HG02588 (cell line): ENCODE measurements around the gene RASL11A.
"Not testable (repeated sequence)": the region's sequence is repeated elsewhere in the genome, so short reads cannot be mapped to it uniquely, and the experiment has no call there.

Source experiments
- ATAC-seq: cut with Tn5 transposase; IDR thresholded peaks from one replicate; pipeline ENCODE4 v1.9.1; 2021; ENCODE audit warnings: mild to moderate bottlenecking, moderate library complexity; ENCODE audit not compliant: unreplicated experiment

The RASL11A gene

DNA sequence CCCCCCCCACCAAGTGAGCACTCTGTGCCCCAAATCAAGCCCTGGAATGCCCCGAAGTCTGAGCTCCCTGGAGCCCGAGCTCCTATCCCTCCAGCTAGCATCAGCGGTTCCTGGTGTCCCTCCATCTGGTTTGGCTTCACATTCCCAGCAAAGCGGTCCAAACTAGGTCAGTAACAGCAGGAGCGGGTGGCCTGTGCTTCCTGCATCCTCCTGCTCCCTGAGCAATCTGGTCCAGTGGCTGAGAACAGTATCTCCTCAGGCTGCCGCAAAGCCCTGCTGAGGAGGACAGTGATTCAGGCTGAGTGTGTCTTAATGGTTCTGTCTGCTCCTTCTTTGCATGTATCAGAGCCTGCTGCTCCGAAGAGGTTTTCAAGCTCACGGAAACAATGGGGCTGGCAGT is 25.9 kb downstream of the RASL11A start:
- no peak for ATAC-seq

DNA sequence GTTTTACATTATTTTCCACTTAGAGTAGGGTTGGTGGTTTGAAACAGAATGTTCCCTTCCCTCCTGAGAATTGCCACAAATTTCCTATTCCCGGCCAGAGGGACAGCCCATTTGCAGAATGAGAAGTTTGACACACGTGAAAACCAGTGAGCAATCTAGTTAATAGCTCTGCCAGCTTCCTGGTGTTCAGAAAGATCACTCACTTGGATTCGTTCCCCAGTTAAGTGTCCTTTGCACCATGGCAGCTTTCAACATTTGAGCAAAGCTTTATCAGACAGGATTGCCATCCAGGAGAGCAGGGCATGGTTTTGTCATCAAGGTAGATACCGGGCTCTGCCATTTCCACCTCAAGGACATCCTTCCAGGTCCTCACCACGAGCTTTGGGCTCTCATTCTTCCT is 28.2 kb downstream of the RASL11A start:
- no peak for ATAC-seq

DNA sequence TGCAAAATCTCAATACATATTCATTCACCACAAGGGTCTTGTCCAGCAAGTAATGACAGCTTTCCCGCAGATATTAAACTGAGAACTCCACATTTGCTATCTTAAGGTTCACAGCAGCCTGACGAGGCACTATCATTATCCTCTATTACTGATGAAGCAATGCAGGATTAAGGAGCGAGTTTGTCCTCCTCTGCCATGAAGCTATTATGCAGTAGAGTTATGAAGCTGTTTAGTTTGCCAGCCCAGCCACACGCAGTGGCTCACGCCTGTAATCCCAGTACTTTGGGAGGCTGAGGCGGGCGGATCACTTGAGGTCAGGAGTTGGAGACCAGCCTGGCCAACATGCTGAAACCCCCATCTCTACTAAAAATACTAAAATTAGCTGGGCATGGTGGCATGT is 29.8 kb downstream of the RASL11A start:
- ATAC-seq = not testable (repeated sequence)

DNA sequence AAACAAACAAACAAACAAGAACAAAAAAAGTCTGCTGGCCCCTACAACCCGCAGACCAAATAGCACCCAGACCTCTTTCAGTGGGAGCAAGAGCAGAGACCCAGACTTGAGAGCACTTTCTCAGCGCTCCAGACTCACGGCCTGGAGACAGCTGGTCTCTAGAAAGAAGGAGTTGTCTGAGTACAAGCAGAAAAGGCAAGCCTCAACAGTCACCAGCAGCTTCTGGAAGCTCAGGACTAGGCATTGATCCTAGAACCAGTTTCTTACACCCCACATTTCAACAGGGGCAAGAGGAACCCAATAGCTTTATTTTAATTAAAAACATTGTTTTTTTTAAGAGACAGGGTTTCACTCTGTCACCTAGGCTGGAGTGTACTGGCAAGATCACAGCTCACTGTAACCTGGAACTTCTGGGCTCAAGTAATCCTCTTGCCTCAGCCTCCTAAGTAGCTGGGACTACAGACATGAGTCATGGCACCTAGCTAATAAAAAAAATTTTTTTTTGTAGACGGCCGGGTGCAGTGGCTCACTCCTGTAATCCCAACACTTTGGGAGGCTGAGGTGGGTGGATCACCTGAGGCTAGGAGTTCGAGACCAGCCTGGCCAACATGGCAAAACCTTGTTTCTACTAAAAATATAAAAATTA is 30.4 kb downstream of the RASL11A start:
- no peak for ATAC-seq

DNA sequence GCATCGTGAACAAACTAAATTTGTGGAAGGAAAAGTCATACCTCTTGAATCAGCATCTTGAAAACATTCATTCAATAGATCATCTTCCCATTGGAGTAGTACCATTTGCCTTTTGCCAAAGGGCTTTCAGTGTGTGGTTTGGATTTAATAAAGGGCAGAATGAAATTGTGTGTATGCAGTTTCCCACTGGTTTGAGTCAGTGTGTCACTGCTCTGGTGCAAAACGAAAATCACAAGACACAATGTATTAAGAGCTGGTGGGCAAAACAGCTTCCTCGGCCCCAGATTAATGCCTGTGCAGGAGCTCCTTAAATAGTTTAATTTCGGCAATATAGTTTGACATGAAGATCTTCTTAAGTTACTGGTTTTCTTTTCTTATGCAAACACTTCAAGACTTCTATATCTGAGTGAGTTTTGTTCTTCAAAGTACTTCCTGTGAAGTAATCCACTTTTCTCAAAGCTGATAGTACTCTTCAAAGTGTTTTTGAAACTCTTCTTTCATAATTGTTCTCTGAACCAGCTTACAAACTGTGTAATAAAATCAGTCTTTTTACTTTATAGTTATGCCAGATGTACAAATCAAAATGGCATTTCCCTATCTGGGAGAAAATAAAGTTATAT is 32.1 kb downstream of the RASL11A start:
- ATAC-seq = no peak

DNA sequence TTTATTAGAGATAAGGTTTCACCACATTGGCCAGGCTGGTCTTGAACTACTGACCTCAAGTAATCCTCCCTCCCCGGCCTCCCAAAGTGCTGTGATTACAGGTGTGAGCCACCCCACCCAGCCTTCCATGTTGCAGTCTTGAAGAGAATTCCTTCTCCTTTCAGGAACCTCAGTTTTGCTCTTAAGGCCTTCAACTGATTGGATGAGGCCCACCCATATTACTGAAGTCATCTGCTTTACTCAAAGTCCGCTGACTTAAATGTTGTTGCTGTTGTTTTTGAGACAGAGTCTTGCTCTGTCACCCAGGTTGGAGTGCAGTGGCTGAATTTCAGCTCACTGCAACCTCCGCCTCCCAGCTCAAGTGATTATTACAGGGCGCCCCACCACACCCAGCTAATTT is 33.5 kb downstream of the RASL11A start:
- ATAC-seq = no peak

DNA sequence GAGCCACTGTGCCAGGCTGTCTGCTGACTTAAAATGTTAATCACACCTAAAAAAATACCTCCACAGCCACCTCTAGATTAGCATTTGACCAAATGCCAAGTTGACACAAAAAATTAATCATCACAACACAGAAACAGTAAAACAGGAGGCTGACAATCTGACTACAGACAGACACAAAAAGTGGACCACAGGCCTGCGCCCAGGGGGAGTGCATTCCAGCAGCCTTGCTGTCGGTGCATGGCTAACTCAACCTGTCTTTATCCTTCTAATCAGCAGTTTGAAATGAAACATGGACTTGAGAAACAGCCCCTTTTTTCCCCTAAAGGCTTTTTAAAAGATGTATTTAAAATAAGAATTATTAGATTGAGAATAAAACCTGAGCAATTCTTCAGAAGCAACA is 34.0 kb downstream of the RASL11A start:
- no peak for ATAC-seq

DNA sequence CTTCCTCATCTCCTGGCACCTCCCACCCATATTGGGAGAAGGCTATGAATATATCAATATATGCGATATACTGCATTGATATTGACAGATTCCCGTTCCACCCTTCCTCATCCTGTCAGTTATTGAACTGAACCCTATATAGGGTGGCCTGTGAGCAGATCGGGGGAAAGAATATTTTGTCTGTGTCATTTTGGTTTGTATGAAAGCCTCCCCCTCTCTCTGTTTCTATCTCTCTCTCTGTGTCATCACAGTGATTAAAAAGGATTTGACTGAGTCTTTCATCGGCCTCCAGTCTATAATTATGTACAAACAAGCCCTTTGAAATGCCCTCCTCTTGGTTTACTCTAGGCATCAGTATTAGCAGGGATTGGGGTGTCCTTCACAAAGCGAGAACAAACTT is 35.7 kb downstream of the RASL11A start:
- ATAC-seq = no peak

DNA sequence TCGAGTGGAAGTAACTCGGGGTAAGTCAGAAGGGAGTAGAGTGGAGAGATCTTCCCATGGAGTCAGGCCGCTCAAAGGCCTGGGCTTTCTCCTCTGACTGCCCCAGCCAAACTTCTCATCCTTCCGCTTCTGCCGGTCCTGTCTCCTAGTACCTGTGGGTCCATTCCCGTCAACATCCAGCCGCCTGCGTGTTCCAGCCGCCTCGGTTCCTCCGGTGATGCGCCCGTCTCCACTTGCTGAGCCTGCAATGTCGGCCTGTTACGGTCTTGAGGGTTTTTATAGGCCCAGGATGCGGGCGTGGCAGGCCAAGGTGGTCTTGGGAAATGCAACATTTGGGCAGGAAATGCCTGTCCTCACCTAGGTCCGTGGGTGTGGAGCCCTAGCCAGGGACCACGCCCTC is 38.3 kb downstream of the RASL11A start:
- ATAC-seq = no peak

DNA sequence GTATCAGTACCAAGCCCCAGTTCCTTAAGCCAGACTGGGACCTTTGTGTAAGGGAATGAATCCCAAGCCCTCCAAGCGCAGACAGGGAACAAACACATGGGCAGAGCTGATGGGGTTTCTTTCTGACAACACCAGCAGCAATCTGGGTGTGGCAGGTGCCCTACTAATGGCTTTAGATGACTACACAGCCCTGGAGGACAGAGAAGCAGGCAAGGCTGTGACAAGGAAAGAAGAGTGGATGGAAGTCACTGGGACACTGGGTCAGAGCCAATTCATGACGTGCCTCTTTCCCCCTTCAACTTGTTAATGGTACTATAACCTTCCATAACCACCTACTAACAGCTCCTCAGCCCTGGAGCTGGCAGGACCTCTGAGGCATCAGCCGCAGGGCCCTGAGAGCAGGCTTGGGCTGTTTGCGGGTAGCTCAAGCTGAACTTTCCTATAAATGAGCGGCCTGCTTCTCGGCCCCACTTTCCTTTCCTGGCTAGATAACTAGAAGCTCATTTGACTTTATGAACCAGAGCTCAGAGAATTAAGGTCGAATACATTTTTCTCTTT is 38.9 kb downstream of the RASL11A start:
- ATAC-seq = no peak

DNA sequence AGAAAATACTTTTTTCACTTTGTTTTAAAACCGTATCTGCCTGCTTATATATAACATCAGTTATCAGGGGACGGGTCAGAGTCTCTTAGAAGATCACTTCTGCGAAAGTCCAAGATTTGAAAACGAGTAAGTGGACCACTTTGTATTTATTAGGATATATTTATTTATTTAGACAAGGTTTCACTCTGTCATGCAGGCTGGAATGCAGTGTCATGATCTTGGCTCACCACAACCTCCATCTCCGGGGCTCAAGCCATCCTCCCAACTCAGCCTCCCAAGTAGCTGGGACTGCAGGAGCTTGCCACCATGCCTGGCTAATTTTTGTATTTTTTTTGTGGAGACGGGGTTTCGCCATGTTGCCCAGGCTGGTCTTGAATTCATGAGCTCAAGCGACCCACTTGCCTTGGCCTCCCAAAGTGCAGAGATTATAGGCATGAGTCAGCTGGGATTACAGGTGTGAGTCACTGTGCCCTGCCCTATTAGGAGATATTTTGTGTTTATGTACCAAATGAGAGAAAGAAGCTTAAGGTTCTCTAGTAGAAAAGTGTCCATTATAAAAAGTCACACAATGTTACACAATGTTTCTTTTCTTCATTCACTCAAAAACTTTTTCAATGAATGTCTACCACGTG is 39.5 kb downstream of the RASL11A start:
- no peak for ATAC-seq

DNA sequence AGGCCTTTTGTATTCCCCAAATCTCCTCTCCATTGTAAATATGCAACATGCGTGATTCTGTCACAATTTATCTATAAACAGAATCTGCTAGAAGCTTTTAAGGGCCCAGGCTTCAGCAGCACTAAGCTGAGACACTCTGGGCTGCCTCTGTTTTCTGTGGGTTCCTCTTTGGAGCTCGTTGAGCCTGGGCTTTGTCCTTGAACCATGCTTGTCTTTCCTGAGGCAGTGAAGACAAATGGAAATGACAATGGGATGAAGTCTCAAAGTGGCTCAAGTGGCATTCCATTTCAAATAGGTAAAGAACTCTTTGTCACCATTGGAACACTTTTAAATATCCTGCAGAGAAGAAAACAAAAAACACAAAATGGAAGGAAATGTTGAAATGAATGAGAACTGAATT is 40.3 kb downstream of the RASL11A start:
- ATAC-seq = no peak

DNA sequence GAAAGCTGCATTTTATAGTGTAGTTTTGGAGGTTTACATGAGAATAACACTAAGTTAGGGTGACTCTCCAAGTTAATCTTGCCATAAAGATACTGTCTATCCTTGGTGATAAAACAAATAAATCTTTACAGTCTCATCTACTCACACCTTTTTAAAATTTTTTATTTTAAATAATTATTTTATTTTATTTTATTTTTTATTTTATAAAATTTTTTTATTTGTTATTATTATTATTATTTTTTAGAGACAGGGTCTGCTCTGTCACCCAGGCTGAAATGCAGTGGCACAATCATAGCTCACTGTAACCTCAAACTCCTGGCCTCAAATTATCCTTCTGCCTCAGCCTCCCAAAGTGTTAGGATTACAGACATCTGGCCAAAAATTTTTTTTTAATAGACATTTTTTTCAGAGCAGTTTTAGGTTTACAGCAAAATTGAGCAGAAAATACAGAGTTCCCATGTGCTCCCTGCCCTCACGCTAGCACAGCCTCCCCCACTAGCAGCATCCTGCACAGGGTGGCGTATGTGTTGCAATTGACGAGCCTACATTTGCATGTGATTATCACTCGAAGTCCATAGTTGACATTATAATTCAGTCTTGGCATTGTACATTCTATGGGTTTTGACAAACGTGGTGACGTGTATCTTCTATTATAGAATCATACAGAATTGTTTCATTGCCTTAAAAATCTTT is 41.0 kb downstream of the RASL11A start:
- no peak for ATAC-seq

DNA sequence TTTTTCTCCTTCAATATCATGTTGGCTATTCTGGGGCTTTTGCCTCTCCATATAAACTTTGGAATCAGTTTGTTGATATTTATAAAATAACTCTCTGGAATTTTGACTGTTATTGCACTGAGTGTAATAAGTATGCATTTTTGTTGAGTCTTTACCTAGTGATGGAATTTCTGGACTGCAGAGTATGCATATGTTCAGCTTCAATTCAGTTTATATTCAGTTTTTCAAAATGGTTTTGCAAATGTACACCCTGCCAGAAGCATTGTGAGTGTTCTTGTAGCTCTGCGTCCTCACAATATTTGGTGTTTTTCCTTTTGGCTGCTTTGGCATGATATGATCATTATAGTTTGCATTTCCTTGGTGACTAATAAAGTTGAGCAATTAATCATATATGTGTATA is 43.1 kb downstream of the RASL11A start:
- ATAC-seq = no peak

DNA sequence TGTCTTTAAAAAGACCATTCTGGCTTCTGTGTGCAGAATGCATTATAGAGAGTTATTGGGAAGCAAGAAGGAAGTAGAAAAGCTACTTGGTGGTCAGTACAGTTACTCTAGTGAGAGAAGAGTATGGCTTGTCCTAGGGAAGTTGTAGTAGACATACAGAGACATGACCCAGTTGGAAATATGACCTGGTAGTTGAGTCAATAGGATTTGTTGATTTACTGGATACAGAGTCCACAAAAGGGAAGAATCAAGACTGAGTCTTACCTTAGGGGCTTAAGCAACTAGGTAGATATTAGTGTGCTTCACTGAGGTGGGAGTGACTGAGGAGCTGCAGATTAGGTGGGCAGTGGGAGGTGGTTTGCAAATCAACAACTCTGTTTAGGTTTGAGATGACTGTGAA is 48.8 kb downstream of the RASL11A start:
- ATAC-seq = no peak

DNA sequence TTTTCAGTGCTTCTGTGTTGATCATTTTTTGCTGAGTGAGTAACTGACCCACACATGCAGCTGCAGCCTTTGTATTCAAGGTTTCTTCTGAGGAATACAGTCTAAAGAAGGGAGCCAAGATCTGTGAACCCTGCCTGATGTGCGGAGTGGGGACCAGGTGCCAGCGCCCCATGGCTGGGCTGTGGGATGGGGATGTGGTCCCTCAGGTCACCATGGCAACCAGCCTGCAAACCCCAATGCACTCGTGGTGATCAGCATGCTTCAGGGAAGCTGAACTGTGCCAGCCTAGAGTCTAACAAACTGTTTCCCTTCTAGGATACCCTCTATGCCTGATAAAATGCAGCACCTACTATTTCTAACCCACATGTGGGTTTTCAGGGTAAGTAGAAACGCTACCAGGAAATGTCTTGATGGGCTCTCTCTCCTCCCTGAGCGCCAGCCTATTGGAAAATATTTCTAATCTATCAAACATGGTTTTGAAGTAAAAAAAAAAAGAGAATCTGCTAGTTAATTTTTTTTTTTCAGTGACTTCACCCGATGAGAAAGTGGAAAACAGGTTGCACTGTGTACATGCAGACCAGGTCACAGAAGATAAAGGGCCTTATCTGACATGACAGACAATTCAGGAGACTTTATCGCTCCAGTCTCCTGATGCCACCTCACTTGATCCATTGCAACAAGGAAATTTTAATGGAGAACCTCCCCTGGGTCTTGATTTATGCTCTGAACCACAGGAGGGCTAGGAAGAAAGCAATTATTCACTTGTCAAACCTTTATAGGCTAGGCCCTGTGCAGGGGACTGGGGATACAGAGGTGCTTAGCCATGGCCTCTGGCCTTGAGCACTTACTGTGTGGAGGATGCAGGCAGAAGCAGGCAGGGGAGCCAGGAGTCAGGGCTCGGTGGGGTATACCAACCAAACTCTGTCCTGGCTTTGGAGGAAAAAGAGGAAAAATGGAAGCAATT is 51.1 kb downstream of the RASL11A start:
- ATAC-seq = no peak

DNA sequence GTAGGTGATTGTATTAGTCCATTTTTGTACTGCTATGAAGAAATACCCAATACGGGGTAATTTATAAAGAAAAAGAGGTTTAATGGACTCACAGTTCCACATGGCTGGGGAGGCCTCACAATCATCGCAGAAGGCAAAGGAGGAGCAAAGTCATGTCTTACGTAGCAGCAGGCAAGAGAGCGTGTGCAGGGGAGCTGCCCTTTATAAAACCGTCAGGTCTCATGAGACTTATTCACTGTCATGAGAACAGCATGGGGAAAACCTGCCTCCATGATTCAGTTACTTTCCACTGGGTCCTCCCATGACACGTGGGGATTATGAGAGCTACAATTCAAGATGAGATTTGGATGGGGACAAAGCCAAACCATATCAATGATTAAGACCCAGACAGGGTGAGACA is 51.8 kb downstream of the RASL11A start:
- not testable (repeated sequence) for ATAC-seq
